Lower leg skin (tissue), 4 donors: Measurements from ENCODE around the gene MRAP2. TPM values are rescaled to one million over a fixed set of nuclear protein-coding genes. Genes with fewer than 3 reads are reported as not detected.

Experiments
- DNase-seq, 2 donors: peaks; one replicate each; pipeline ENCODE4 v3.0.0-alpha.2; 2019; ENCODE audit warnings: low spot score in 2 of 2
- H3K4me3 ChIP-seq: fragments of 200-600 bp; sonication (generic); 2 replicates; pipeline ENCODE4 v1.5.1; 2017; ENCODE audit warnings: mild to moderate bottlenecking, low read depth; ENCODE audit not compliant: poor library complexity, severe bottlenecking
- POLR2A ChIP-seq, 2 donors: fragments of 450-650 bp; IDR thresholded peaks; one replicate each; pipeline ENCODE4 v1.6.1; 2016 to 2017; ENCODE audit warnings: antibody characterized with exemption in 2 of 2, mild to moderate bottlenecking in 1 of 2, moderate library complexity in 1 of 2
- WGBS, 2 donors: methylation state at CpG; one replicate each; pipeline ENCODE4 v1.1.5; 2018; 5-methylcytosine and 5-hydroxymethylcytosine counted together
- intact Hi-C: fragments of 100-400 bp; cut with DNase I; formaldehyde crosslinking; loops from one replicate; pipeline ENCODE4 v1.15.0; 2023; ENCODE audit warnings: low total_unique reads
- total RNA-seq, 4 donors: library from RNA; depleted of rRNA; stranded (reverse); fragments of >200 nt; gene quantifications; one replicate each; pipeline ENCODE4 v1.1.0, GENCODE V29; 2016
- TF ChIP-seq, protein P1 (sequence below), 3 donors: fragments of 450-650 bp; IDR thresholded peaks; one replicate each; pipeline ENCODE4 v1.5.1; 2016; ENCODE audit warnings: antibody characterized with exemption in 3 of 3, mild to moderate bottlenecking in 3 of 3, moderate library complexity in 2 of 3

MRAP2 gene, protein sequence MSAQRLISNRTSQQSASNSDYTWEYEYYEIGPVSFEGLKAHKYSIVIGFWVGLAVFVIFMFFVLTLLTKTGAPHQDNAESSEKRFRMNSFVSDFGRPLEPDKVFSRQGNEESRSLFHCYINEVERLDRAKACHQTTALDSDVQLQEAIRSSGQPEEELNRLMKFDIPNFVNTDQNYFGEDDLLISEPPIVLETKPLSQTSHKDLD
- 1 to 10 TPM; 2.6 to 4.1 (median 2.9) TPM for total RNA-seq

DNA sequence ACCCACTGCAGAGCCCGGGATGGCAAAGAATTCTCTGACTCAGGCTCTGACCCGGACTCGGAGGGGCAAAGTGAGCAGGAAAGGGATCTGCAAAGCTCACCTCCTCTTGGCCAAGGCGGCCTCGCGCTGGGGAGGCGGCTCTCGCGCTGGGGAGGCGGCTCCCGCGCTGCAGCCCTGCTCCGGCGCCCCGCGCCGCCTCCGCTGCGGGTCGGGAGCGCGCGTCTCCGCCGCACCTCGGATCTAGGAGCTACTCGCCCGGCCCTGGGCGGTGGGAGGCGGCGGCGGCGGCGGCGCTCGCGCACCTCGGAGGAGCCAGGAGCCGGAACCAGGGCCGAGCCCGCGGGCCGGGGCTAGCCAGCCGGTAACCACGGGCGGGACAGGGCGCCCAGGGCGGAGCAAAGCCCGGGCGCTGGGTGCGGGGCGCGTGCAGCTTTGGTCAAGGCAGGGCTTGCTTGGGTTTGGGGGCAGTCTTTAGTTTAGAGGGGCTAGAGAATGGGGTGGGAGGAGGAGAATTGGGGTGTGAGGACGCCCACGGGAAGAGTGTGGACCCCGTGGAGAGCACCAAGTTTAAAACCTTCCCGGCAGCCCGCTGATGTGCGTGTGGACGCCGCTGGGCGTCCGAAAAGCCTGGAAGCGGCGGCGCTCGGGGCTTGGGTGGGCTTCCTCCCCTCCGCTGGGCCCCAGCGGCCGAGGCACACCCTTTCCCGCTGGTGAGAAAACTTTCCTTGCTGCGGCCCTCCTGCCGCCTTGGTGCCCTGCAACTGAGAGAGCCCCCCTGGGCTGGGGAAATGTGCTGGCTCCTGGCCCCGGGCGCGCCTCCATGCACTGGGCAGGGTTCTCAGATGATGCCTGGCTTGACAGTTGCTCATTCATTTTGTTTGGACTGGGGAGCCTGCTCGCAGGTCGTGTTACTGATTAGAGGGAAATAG is at the start of gene MRAP2:
TSS of gene MRAP2 (plus strand) at position 250 of the 929 bp plus-strand sequence. CDS start 21,547 bp downstream, outside the sequence.
- 0% methylated on average over 34 to 58 of the region's 78 CpGs for WGBS, 2 donors
- TF ChIP-seq POLR2A (IDR thresholded peaks at IDR 0.05) = no peak
- TF ChIP-seq, protein P1, sequence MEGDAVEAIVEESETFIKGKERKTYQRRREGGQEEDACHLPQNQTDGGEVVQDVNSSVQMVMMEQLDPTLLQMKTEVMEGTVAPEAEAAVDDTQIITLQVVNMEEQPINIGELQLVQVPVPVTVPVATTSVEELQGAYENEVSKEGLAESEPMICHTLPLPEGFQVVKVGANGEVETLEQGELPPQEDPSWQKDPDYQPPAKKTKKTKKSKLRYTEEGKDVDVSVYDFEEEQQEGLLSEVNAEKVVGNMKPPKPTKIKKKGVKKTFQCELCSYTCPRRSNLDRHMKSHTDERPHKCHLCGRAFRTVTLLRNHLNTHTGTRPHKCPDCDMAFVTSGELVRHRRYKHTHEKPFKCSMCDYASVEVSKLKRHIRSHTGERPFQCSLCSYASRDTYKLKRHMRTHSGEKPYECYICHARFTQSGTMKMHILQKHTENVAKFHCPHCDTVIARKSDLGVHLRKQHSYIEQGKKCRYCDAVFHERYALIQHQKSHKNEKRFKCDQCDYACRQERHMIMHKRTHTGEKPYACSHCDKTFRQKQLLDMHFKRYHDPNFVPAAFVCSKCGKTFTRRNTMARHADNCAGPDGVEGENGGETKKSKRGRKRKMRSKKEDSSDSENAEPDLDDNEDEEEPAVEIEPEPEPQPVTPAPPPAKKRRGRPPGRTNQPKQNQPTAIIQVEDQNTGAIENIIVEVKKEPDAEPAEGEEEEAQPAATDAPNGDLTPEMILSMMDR (IDR thresholded peaks at IDR 0.05) = no peak
- H3K4me3 ChIP-seq = peak within 1 kb of the TSS; percentile 27
- intact Hi-C loops = no loop called here
- no peak for DNase-seq

DNA sequence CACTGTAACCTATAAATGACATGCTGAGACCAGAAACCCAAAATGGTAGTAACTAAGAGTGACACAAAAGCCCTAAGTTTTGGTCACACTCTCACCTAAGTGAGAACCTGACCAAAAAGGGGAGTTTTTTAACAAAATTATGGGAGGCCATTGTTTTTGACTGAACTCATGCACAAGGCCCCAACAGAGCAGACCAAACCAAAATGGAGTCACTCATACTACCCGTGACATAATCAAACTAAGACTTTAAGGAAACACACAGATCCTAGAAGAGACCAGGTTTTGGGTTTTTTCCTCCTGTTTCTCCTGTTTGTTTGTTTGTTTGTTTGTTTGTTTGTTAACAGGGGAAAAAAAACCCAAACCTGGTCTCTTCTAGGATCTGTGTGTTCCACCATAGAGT is 49.2 kb upstream of the MRAP2 start:
- TF ChIP-seq, protein P1 (IDR thresholded peaks at IDR 0.05) = no peak
- no peak for TF ChIP-seq POLR2A (IDR thresholded peaks at IDR 0.05)
- WGBS, 2 donors = 97 to 100% methylated on average over 1 of the region's 1 CpG

DNA sequence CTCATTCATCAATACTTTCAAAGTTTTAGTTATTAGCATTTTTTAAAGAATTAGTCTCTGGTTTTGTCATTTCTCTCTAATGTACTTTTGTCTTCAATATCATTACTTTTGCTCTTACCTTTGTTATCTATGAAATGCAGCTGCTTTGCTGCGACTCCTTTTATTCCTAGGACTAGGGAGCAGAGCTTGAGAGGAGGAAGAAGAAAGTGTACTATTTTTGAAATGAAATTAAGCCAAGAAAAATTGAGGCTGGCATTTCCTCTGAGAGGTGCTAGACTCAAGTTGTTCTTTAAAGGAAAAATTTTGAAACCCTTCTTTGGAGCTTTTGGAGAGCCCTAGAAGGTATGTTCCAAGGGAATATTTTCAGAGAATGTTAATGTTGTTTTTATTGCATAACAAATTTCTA is 48.3 kb upstream of the MRAP2 start:
- no peak for TF ChIP-seq POLR2A (IDR thresholded peaks at IDR 0.05)
- TF ChIP-seq, protein P1 (IDR thresholded peaks at IDR 0.05) = no peak

More for the DNA sequence above, 49.2 kb upstream of the MRAP2 start:
- intact Hi-C loops = no loop called here
- no peak for DNase-seq
- no peak overlapping the region for H3K4me3 ChIP-seq

DNA sequence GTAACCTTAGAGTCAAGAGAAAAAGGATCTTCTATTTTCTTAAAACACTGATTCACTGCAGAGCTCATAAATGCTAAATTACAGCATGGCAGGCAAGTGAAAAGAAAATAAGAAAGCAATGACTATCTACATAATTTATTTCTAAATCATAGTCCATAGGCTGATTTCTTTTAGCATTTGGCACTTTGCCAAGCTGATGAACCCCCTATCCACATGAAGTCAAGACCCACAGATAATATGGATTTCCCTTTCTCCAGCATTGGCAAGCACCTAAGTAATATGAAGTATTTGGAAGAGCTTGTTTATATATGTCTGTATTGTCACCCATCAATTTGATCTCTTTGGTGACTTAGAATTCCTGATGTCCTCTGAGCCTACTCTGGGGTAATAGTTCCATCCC is 47.9 kb upstream of the MRAP2 start:
- H3K4me3 ChIP-seq = no peak overlapping the region
- DNase-seq = no peak
- TF ChIP-seq, protein P1 (IDR thresholded peaks at IDR 0.05) = no peak
- TF ChIP-seq POLR2A (IDR thresholded peaks at IDR 0.05) = no peak
- intact Hi-C loops = no loop called here

More for the DNA sequence above, 48.3 kb upstream of the MRAP2 start:
- no peak for DNase-seq
- intact Hi-C loops = no loop called here
- 80 to 86% methylated on average over 1 of the region's 1 CpG for WGBS, 2 donors
- no peak overlapping the region for H3K4me3 ChIP-seq

DNA sequence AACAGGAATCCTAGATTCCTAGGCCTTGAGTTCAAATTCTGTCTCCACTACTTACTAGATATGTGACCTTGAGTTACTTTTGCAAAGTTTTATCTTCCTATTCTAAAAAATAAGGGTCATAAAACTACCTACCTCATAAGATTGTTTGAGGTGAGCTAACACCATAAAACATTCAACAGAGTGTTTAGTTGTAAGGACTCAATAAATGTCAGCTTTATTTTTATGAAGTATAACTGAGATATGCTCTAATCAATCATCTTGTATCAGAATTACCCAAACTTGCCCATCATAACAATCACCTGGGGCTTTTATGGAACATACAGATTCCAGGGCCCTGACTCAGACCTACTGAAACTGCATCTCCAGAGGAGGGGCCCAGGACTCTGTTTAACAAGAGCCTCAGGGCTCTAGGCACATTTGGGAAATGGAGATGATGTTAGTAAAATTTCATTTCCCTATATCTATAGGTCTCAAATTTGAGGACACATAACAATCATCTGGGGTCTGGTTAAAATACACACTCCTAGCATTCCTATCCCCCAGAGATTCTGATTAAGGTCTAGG is 35.5 kb upstream of the MRAP2 start:
- TF ChIP-seq POLR2A (IDR thresholded peaks at IDR 0.05) = no peak
- TF ChIP-seq, protein P1 (IDR thresholded peaks at IDR 0.05) = no peak
- no peak for DNase-seq
- intact Hi-C loops = no loop called here
- H3K4me3 ChIP-seq = no peak overlapping the region
